ENCODE data around the gene STAM2.

GRCh38 chr2:152115952-152116351 is 59.6 kb downstream of the STAM2 start:
- TF ChIP-seq CTCF (IDR thresholded peaks at IDR 0.05) (peak in 2 of 3 experiments; percentile 6 to 14), POLR2A (IDR thresholded peaks at IDR 0.05) (no peak)
